8988T (cell line): Measurements from ENCODE around the gene AGAP1.
"Not testable (repeated sequence)": the region's sequence is repeated elsewhere in the genome, so short reads cannot be mapped to it uniquely, and the experiment has no call there.

Experiments used
- DNase-seq: peaks from one replicate; pipeline ENCODE4 v3.0.0; 2011

The AGAP1 gene

GRCh38 chr2:236090826-236091225, 597.0 kb downstream of the AGAP1 start:
- DNase-seq: not testable (repeated sequence)

DNA sequence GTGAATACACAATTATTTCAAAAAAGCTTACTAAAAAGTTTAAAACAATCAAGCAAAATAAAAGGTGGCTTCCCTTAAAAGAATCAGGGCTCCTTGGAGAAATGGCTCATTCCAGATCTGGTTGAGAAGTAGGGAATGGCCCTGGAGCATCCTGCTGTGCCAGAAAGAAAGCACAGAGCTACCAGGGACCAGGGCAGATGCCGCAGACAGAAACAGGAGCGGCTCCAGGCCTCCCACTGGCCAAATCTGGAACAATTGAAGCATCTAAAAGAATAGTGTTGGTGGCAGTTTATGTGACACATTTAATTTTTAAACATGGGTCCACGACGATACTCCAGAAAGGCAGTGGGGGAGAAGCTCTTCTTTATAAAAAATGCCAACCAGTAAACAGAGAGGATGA, 598.9 kb downstream of the AGAP1 start:
- DNase-seq: no peak

DNA sequence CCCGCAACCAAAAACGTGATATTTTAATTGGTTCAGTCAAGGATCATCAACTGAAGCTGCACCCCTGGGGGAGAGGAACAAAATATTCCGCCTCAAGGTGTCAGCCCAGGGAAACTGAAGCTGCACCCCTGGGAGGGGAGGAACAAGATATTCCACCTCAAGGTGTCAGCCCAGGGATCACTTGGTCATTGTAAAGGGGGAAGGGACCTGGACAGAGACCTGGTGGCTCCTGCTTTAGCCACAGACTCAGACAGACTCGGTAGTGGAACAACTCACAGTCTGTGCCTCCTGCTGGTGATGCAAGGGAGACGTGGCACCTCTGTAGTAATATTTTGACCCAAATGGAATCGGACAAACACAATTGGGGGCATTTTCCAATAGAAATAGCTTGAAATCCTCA, 599.3 kb downstream of the AGAP1 start:
- DNase-seq: no peak

- DNase-seq: no peak
Measured at GRCh38 chr2:236095504-236095903, 601.7 kb downstream of the AGAP1 start.

DNA sequence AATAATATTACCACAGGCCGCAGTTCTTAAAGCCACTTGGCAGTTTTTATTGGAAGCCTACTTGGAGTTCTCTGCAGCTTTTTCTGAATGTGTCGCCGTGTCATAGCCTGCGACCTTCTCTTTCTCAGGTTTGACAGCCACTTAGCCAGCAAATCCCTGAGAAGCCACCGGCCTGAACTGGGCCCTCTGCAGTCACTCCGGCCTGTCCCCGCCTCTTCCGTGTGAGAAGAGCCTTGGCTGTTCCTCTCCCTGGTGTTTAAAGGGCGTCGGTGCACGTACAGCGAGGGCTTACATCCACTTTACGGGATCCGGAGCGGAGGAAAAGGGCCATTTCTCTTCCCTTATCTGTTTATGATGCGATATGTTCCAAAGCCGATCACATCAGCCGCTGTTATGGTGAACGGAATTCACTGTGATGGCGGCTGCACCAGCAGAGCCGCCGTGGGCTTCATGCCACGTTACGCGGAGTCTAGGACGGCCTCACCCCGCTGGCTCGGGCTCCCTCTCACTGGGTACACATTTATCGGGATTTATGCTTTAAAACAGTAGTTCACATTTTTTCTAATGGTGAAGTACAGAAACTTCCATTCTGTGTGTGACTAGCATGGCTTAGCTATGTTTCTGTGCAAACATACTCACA, 607.6 kb downstream of the AGAP1 start:
- no peak for DNase-seq

DNA sequence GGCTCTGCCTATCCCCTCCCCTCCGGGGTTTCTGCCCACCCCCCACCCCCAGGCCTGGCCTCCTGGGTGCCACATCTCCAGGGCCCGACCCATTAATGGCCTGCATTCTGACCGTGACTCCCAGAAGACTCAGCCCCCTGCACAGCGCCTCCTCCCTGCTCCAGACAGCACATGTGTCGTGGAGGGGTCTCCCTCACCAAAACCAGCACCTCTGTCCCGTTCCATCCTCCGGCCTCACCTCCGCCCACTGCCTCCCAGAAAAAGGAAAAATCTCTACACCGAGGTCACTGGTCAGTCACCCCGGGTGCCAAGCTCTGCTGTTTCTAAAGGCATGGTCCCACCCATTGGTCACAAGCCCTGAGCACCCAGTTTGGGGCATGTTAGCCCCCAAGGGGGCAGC, 609.1 kb downstream of the AGAP1 start:
- no peak for DNase-seq

GRCh38 chr2:236103981-236104380, 610.1 kb downstream of the AGAP1 start:
- DNase-seq: no peak

DNA sequence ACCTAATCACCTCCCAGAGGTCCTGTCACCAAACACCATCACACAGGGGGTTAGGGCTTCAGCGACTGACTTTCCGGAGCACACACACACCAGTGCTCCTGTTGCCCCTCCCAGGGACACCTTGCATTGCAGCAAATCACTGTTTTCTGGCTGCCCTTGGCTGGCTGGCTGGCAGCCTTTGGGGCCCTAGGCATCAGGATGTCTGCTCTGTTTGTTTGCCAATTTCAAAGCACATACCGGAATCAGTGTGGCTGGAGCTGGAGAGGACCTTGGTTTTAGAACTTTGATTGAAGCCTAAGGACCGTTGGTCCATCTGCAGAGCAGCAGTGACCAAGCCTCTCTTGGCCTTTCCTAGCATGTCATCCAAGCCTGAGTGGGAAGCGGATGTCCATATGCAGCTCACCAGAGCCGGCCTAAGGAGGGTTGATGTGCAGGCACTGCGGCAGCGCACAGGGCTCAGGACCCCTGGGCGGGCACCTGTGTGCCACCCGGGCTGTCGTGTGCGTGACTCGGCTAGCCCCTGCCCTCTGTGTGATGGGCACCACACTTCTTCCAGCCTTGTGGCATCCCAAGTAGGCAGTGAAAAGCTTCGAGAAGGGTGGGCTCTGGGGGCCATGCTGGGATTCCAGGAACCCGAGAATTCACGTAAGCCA, 612.2 kb downstream of the AGAP1 start:
- DNase-seq: no peak

DNA sequence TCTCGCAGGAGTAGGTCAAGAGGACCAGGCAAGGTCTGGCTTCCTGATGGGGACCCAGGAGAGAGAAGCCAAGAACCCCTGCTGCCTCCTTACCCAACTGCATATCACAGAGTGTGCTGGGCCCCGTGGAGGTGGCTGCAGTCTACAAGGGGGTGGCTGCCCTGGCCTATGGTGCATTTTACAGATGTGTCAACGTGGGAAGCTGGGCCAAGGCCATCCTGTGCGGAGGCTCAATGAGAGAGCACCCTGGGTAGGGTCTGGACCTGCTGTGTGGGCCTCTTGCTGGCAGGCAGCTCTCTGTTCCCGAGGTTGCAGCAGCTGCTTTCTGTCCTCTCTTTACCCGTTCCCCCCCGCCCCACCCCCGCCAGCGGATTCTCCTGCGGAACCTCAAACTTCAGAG, 612.9 kb downstream of the AGAP1 start:
- no peak for DNase-seq

DNA sequence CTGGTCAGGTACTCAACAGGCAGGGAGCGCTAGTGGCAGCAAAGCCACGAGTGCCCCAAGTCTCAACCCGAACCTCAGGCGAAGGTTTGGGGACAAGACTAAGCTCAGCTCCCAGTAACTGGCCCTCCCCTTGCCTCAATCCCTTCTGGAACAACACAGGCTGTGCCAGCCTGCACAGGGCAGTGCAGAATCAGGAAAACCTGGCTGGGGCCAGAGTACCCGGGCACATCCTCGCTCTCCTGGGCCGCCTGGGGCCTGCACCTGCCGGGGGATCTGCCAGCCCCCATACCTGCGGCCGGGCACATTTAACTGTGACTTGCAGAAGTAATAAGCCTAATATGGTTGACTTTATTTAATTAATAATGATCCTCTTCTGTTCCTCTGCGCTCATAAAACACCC, 613.7 kb downstream of the AGAP1 start:
- DNase-seq: no peak

DNA sequence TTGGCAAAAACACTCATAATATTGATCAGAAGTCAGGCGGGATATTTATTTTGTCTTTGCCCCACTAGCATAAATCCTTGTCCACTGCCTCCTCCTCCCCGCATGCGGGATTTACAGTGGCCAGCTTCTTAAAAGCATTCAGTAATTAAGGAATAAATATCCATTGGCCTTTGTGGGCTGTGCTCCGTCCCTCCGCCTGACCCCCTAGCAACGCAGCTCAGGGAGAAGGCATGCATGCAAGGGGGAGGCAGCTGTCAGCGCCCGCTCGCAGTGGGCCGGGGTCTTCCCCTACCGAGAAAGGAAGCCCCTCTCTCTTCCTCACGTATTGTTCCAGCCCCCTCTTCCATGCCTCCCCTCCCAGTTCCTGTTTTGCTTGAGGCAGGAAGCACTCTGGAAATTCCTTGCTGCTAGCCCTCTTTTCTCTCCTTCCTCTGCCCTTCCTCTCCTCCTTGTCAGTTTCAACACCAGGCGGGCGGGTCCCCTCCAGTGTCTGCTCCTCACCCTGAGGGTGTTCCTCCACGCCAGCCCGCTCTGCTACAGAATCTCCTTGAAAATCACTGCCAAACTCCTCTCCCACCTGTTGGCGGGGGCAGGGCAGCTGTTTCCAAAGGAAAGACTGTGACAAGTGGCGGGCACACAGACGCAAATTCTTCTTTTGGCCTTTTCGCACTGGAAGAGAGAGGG, 614.2 kb downstream of the AGAP1 start:
- DNase-seq: no peak

- no peak for DNase-seq
Measured at GRCh38 chr2:236109061-236109460, 615.2 kb downstream of the AGAP1 start.

- DNase-seq: no peak
Measured at GRCh38 chr2:236109473-236109872, 615.6 kb downstream of the AGAP1 start.

GRCh38 chr2:236112466-236112865, 618.6 kb downstream of the AGAP1 start:
- DNase-seq: no peak

GRCh38 chr2:236113425-236113824, 619.6 kb downstream of the AGAP1 start:
- DNase-seq: no peak

DNA sequence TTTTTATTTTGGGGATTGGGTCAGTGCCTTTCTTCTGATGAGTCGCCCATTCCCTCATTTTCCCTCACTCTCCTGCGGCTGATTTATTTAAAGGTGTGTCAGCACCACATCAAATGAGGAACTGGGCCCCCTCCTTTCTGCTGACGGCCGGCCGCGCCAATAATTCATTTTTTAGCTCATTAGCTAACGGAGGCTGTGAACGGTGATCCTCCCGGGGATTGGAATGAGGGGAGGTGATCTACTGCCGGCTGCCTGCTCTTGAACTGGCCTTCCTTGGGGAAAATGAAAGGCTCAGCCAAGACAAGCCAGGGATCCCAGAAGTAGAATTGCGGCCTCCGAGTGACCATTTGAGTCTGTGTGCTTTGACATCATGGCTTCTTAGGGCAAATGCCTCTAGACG, 620.1 kb downstream of the AGAP1 start:
- no peak for DNase-seq

- DNase-seq: no peak
Measured at GRCh38 chr2:236114959-236115358, 621.1 kb downstream of the AGAP1 start.

- DNase-seq: no peak
Measured at GRCh38 chr2:236117401-236117800, 623.6 kb downstream of the AGAP1 start.

- no peak for DNase-seq
Measured at GRCh38 chr2:236117861-236118269, 624.0 kb downstream of the AGAP1 start.

DNA sequence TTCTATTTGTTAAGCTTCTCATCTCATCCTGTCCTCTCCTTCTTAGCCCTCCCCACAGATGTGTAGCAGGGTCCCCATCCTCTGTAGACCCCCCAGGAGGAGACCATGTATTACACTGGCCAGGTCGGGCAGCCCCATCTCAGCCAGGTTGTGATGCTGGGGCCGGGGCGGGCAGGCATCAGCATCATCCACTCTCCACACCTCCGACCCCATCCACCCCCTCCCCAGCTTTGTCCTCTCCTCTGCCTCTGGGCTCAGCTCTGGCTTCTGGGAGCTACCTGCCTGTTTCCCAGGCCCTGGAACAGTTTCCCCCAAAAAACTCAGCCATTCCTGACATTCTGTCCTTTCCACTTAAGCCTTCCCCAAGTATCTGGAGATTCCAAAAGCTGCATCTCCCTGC, 625.2 kb downstream of the AGAP1 start:
- DNase-seq: no peak

DNA sequence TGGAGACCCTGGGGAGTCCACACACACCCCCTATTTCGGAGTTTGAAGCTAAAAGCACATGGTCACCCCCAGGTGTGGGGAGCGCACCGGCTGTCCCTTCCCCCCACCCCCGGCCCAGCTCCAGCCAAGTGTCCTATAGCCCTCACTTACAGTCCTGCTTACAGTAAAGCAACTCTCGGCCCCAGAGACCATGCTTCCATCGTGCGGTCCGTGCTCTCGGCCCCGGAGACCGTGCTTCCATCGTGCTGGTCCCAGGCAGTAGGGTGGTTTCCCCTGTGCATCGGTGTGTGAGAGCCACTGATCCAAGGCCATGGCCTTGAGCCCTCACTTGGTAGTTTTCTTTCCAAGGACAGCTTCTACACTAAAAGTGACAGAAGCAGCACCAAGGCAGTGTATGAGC, 625.6 kb downstream of the AGAP1 start:
- DNase-seq: no peak

DNA sequence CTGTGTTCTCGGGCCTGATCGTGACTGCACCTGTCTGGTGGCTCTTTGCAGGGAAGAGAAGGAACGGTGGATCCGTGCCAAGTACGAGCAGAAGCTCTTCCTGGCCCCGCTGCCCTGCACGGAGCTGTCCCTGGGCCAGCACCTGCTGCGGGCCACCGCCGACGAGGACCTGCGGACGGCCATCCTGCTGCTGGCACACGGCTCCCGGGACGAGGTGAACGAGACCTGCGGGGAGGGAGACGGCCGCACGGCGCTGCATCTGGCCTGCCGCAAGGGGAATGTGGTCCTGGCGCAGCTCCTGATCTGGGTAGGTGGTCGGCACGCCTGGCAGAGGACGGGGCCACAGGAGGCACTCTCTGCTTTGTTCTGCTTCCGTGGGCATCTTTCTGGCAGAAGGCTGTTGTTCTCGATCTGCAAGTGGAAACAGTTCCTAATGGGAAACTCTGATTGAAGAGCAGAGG, 626.3 kb downstream of the AGAP1 start:
- DNase-seq: no peak

DNA sequence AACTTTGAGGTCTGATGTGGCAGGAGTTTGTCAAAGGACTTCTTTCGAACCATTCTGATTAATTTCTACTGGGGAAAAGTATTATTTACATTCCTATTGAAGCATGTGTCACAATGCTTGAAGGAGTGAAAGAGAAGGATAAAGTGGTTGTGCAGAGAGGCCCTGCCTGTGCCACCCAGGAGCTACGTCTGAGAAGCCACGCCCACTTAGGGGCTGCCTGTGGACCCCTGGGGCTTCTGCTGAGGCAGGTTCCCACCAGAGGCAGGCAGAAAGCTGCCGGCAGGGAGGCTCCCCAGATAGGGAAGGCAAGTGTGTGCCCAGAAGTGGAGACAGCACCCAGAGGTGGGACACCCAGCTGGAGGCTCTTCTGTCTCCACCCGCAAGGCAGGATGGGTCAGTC, 627.0 kb downstream of the AGAP1 start:
- no peak for DNase-seq

GRCh38 chr2:236121546-236121945, 627.7 kb downstream of the AGAP1 start:
- DNase-seq: no peak
